SK-MEL-5 (cell line): ENCODE data around the gene UBN2. TPM values are rescaled to one million over a fixed set of nuclear protein-coding genes. Genes with fewer than 3 reads are reported as not detected.
"Not testable (repeated sequence)": the region's sequence is repeated elsewhere in the genome, so short reads cannot be mapped to it uniquely, and the experiment has no call there.

Experiments used
- DNase-seq: peaks from one replicate; pipeline ENCODE4 v3.0.0-alpha.2; 2016; ENCODE audit warnings: low read depth, low spot score
- in situ Hi-C: cut with HindIII; loops from 2 replicates; pipeline ENCODE4 v1.10.0; 2016; ENCODE audit warnings: low sequenced_read_pairs, high pct_unique_total_duplicates, low pct_unique_long_range_greater_than_20kb
- small RNA-seq, 2 experiments: library from RNA; depleted of rRNA; stranded (forward); fragments of <200 nt; gene quantifications; one replicate each; pipeline ENCODE3, GENCODE V24; 2014
- total RNA-seq: library from RNA; depleted of rRNA; stranded (reverse); fragments of >200 nt; shearing (Covaris generic); gene quantifications from 2 replicates; pipeline ENCODE4 v1.2.3, GENCODE V29; 2014; rRNA removed

The UBN2 gene
- total RNA-seq, 1 experiment from 2014 or later: 4.5 TPM

DNA sequence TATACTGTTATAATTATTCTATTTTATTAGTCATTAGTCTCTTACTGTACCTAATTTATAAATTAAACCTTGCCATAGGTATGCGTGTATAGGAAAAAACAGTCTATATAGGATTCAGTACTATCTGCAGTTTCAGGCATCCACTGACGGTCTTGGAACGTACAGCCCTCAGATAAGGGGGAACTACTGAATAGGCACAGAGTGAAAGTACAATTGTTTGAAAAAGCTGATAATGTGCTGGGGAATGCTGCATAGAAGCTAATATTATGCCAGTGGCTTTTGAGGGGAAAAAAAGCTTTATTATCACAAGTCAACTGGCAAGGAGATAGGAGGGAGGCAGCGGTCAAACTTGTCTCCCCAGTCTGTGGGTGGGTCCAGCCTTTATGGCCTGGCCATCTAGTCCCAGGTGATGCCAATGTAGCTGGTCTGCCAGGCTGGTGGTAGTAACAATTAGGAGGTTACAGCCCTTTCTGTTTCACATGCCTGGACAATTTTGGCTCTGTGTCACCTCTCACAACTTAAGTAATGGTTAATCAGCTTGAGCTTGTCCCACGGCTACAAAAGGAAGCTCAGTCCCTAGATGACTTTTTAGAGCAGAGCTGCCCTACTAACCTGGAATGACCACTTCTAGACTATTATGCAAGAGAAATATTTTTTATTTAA lies 101.8 kb downstream of the UBN2 start:
- no peak for DNase-seq
- in situ Hi-C loops: no loop called here

DNA sequence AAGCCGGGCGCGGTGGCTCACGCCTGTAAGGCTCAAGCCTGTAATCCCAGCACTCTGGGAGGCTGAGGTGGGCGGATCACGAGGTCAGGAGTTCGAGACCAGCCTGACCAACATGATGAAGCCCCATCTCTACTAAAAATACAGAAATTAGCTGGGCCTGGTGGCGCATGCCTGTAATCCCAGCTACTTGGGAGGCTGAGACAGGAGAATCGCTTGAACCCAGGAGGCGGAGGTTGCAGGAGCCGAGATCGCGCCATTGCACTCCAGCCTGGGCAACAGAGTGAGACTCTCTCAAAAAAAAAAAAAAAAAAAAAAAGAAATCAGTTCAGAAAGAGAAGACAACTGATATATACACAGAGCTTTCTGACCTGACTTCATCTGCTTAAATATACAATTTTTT lies 102.4 kb downstream of the UBN2 start:
- in situ Hi-C loops, DNase-seq: not testable (repeated sequence)

DNA sequence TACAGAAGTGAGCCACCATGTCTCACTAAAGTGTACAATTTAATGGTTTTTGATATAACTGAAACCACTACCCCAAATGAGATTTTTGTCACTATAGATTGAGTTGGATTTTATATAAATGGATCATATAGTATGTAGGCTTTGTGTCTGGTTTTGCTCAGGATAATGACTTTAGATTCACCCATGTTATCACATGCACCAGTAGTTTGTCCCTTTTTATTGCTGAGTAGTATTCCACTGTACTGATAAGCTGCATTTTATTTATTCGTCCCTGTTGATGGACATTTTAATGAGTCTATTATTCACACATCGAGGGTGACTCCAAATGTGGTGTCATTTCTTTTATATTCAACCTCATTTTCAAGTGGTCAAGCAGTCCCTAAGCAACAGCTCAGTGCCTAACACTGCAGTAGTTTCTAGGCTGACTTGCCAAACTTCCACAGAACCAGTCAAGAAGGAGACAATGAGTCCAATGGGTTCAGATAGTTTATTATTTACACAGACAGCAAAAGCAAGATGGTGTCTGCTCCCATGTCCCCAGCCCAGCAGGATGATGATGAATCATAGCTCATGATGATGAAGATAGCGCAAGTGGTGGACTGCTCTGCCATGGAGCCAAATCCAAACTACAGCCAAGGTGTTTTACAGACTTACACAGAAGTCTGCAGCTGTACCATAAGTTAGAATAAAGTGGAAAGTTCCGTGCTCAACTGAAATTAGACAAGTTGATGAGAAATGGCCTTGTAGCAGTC lies 103.5 kb downstream of the UBN2 start:
- no peak for DNase-seq
- in situ Hi-C loops: no loop called here

DNA sequence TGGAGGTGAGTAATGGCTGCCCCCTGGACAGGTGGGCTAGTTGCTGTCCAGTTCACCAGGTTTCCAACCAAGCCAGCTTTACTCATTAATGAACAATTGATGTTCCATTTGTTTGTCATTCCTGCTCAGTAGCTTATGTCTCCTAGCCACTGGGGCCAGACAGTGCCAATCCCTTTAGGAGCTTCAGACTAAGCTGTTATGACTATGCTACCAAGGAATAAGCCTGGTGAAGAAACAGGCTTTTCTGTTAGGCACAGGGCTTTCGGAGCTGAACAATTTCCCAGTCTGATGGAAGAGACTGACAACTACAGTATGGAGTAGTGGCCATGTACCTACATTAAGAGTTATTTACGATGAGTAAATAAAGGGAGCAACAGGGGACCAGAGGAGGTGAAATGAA lies 108.0 kb downstream of the UBN2 start:
- DNase-seq: no peak
- in situ Hi-C loops: no loop called here

DNA sequence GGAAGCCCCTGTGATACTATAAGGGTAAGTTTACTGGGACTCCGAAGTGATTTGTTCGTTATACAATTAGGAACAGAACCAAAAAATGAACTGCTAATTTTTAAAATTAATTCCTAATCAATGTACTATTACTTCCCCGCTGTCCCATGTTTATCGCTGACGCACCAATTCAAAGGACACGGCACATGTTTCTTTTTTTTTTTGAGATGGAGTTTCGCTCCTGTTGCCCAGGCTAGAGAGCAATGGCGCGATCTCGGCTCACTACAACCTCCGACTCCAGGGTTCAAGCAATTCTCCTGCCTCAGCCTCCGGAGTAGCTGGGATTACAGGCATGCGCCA lies 108.6 kb downstream of the UBN2 start:
- DNase-seq: no peak
- in situ Hi-C loops: no loop called here

DNA sequence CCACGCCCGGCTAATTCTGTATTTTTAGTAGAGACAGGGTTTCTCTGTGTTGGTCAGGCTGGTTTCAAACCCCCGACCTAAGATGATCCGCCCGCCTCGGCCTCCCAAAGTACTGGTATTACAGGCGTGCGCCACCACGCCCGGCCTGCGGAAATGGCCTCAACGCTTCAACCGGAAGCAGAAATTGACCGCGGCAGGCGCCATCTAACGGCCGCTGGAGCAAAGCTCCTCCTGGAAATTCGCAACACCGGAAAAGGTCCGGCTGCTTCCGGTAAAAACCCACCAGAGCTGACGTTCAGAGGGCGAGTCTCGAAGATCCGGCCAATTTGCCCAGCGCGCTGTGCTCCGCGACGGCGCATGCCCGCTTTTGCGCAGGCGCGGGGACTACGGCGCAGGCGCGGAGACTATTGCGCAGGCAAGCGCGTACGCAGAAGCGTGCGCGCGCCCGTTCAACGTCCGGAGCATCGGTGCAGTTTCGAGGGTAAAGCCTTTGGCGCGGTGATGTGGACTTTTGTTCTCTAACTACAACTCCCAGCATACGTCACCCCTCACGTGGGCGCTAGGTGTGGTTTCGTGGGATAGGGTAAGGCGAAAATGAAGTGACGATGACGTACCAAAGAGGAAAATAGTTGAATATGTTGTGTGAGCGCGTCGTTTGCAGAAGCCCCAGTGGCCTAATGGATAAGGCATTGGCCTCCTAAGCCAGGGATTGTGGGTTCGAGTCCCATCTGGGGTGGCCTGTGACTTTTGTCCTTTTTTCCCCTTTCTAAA lies 109.2 kb downstream of the UBN2 start:
- in situ Hi-C loops: no loop called here

DNA sequence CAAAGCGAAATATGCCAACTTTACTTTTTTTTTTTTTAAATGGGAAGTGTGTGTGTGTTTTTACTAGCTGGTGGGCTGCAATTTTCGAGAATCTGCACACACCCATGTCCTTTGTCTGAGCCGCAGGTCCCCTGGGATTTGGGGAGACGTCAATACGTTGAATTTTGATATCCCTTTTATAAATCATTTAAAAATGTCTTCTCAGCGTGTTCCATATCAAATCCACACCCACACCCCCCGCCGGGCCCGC lies 109.7 kb downstream of the UBN2 start:
- DNase-seq: no peak

More for the DNA sequence above, 109.2 kb downstream of the UBN2 start:
- peak; percentile 99 for DNase-seq

DNA sequence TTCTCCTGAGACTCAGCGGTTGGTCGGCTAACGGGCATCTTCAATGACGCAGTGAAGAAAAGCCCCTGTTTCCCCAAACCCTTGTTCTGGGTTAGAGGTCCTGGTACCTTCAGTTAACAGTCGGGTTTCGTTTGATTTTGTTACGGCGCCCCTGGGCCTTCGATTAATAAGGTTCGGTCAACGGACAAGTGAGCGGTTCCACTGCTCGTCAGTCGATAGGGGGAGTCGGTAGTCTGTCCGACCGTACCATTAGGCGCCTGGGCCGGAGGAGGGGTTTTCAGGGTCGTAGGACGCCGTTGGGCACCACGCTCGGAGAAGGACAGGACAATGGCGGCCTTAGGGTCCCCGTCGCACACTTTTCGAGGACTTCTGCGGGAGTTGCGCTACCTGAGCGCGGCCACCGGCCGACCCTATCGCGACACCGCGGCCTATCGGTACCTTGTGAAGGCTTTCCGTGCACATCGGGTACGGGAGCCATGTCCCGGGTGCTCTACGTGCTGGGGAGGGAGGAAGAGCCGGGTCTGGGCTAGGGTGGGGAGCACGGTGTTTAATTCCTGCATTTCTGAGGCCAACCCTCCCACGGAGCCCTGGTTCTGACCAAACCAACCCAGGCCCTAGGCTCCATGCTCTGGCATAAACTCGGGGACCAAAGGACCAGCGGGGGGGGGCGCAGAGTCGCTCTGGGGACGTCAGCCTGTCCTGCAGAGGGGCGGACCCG lies 110.2 kb downstream of the UBN2 start, which contains the start of gene FMC1:
Gene FMC1 (plus strand): TSS at position 280 of the 718 bp plus-strand sequence. CDS start 48 bp downstream, at position 328.
- in situ Hi-C loops: no loop called here
- DNase-seq: peak; percentile 96

More for the DNA sequence above, 109.7 kb downstream of the UBN2 start:
- in situ Hi-C loops: no loop called here

DNA sequence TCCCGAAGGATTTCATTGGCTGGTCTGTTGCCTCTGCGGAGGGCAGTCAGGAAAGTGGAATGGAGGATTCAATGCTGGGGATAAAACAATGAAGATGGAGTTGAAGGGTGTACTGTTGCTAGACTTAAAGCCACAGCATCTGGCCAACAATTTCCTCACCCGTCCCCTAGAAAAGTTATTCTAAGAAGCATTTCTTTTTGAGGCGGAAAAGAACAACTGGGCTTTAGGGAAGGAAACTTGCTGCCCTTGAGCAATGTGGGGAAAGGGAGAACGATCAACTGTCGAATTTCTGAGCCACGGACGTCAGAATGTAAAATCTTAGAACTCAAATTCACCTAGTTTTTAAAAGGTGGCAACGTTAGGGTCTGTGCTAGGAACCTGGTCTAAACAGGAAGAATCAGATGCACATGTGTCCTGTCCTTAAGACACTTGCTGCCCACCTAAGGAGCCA lies 110.8 kb downstream of the UBN2 start:
- DNase-seq: no peak

DNA sequence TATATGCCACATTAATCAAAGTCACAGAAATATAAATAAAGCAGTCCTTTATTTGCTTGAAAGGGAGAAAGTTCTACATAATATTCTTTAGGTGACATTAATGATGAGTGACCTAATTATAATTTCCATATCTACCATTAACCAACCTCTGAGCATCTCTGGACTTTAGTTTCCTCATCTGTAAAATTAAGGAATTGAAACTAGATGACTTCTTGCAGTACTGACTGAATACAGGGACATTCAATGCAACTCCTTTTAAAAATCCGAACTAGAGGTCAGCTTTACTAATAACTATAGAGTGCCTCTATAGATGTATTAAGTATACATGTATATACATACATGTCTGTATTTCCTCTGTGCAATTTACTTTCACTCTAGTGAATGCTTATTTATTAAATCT lies 114.0 kb downstream of the UBN2 start:
- in situ Hi-C loops: no loop called here
- DNase-seq: no peak

More for the DNA sequence above, 110.8 kb downstream of the UBN2 start:
- in situ Hi-C loops: no loop called here

DNA sequence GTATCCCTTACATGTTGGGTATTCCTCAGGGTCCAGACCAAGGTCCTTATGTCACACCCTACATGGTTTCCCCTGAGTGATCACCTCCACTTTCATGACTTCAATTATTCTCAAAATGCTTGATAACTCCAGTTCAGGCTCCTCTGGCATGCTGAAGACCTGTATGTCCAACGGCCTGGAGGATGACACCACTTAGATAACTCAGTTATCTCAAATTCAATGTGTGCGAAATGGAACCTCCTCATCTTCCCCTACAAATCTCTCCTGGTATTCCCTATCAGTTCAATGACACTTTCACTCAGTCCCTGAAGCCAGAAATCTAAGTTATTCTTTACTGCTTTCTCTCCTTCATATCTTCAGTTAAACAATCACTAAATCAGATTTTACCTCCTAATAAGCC lies 120.0 kb downstream of the UBN2 start:
- no peak for DNase-seq
- in situ Hi-C loops: no loop called here

DNA sequence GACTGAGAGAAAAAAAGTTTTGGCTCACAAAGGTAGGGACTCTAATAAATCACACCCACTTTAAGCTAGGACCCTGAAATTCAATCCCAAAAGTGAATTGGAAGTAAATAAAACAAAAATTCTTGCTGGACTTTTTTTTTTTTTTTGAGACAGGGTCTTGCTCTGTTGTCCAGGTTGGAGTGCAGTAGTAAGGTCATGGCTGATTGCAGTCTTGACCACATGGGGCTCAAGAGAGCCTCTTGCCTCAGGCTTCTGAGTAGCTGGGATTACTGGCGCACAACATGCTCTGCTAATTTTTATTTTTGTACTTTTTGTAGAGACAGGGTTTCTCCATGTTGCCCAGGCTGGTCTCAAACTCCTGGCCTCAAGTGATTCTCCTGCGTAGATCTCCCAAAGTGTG lies 123.7 kb downstream of the UBN2 start:
- in situ Hi-C loops: no loop called here
- DNase-seq: no peak

DNA sequence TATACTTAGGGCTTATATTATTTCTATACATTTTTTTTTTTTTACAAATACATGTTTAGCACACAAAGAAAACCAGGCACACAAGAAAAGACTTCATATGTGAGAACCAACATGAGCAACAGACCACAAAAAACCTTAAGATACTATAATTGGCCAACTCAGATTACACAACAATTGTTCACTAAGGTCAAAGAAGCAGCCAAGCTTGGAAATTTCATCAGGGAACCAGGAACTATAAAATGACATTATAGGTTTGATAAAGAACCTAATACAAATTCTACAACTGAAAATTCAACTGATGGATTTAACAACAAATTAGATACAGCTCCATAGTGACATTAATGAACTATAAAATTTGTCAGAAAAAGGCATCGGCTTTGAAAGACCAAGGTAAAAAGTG lies 124.3 kb downstream of the UBN2 start:
- in situ Hi-C loops: no loop called here
- DNase-seq: no peak

Small RNA genes within 50 kb of the gene (small RNA-seq; reads per million reads assigned to genes)
- gene AC009220.1: 0 reads per million in 2 experiments
- gene RNU6-206P: 0 reads per million in 2 experiments

Other genes with a start within 250 kb of the UBN2 start
- 2.7 and 3.0 TPM in 2 replicates for gene KIAA1549, start 249.8 kb upstream of the UBN2 start, total RNA-seq
- gene ZC3HAV1L, start 195.2 kb upstream of the UBN2 start, total RNA-seq: 16.2 and 16.7 TPM in 2 replicates
- gene ZC3HAV1, start 121.5 kb upstream of the UBN2 start, total RNA-seq: 40.6 and 40.8 TPM in 2 replicates
- gene FMC1, start 110.1 kb downstream of the UBN2 start, total RNA-seq: 17.8 and 21.0 TPM in 2 replicates
- gene LUC7L2, start 128.7 kb downstream of the UBN2 start, total RNA-seq: 49.6 and 56.2 TPM in 2 replicates